Liver (tissue), 3 donors: ENCODE measurements around the gene PTH1R.
A peak's percentile ranks its signal among the peaks of the same experiment; 100 is the strongest.

Source experiments
- CTCF ChIP-seq: fragments of 150-350 bp; IDR thresholded peaks from 2 replicates; pipeline ENCODE4 v1.5.1; 2017; ENCODE audit warnings: improper control_type of control experiment, low read depth, low read length; ENCODE audit not compliant: missing input control
- EGR1 ChIP-seq, 2 donors: IDR thresholded peaks; 2 replicates each; pipeline ENCODE4 v1.6.1; 2016 to 2018; ENCODE audit warnings: antibody characterized with exemption in 2 of 2, low read depth in 2 of 2
- GABPA ChIP-seq, 2 donors: IDR thresholded peaks in 1 of 2; conservative IDR thresholded peaks in 1 of 2; 2 replicates each; pipeline ENCODE4 v1.6.1; 2016; ENCODE audit warnings: antibody characterized with exemption in 2 of 2, mild to moderate bottlenecking in 1 of 2, moderate library complexity in 1 of 2
- HNF4G ChIP-seq: IDR thresholded peaks from 2 replicates; pipeline ENCODE4 v1.6.1; 2016; ENCODE audit warnings: antibody characterized with exemption
- JUND ChIP-seq, 2 donors: IDR thresholded peaks; 2 replicates each; pipeline ENCODE4 v1.6.1; 2016; ENCODE audit warnings: antibody characterized with exemption in 2 of 2
- RAD21 ChIP-seq, 2 donors: IDR thresholded peaks; 2 replicates each; pipeline ENCODE4 v1.6.1; 2016; ENCODE audit warnings: antibody characterized with exemption in 2 of 2, mild to moderate bottlenecking in 2 of 2
- REST ChIP-seq: IDR thresholded peaks from 2 replicates; pipeline ENCODE4 v1.6.1; 2016; ENCODE audit warnings: antibody characterized with exemption, mild to moderate bottlenecking
- RXRA ChIP-seq, 2 donors: IDR thresholded peaks; 2 replicates each; pipeline ENCODE4 v1.6.1; 2017 to 2018; ENCODE audit warnings: antibody characterized with exemption in 2 of 2, mild to moderate bottlenecking in 1 of 2
- TAF1 ChIP-seq: conservative IDR thresholded peaks from 2 replicates; pipeline ENCODE4 v1.6.1; 2016; ENCODE audit warnings: antibody characterized with exemption, mild to moderate bottlenecking
- YY1 ChIP-seq: IDR thresholded peaks from 2 replicates; pipeline ENCODE4 v1.6.1; 2016; ENCODE audit warnings: antibody characterized with exemption, mild to moderate bottlenecking
- TF ChIP-seq, protein P1 (sequence below): IDR thresholded peaks from 2 replicates; pipeline ENCODE4 v1.6.1; 2016; ENCODE audit warnings: antibody characterized with exemption
- donor health status: healthy.
- donor health status: healthy.

DNA sequence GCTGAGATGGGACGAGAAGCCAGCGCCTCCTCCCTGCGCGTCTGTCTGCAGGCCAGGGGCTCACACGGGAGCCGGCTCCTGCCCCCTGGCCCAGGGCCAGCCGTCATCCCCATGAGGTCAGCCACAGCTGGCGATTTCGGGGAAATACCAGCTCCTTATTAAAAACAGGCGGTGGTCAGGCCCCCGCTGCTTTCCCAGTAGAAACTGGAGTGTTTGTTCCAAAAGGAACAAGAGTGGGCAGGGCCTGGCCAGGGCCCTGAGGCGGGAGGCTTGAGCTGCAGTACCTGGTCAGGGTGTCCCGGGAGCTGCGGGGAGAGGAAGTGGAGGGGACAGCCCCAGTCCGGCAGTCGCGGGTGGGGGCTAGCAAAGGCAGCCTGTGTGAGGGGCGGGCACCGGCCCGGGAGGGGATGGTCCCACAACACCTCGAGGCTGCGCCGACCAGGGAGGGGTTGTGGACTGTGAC lies 32.1 kb upstream of the PTH1R start:
- TF ChIP-seq CTCF, result no peak
- TF ChIP-seq RAD21 (IDR thresholded peaks at IDR 0.05), result no peak
- TF ChIP-seq YY1, result no peak
- peak; percentile 40 for TF ChIP-seq REST
- no peak for TF ChIP-seq EGR1 (IDR thresholded peaks at IDR 0.05; ENCODE audit: low read depth in 2 of 2)
- TF ChIP-seq JUND (IDR thresholded peaks at IDR 0.05), result no peak
- peak; percentile 30 for TF ChIP-seq TAF1
- TF ChIP-seq HNF4G, result peak; percentile 41
- no peak for TF ChIP-seq GABPA (IDR thresholded peaks at IDR 0.05 in 1 of 2, conservative IDR thresholded peaks at IDR 0.05 in 1 of 2)
- TF ChIP-seq, protein P1, sequence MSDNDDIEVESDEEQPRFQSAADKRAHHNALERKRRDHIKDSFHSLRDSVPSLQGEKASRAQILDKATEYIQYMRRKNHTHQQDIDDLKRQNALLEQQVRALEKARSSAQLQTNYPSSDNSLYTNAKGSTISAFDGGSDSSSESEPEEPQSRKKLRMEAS, result no peak
- peak in 1 of 2 donors; percentile 19 for TF ChIP-seq RXRA (IDR thresholded peaks at IDR 0.05)
